Kidney (tissue), 22 donors: ENCODE results near the gene EIF2B4. TPM values are rescaled to one million over a fixed set of nuclear protein-coding genes. Genes with fewer than 3 reads are reported as not detected.
A peak's percentile ranks its signal among the peaks of the same experiment; 100 is the strongest.

Experiments used
- DNase-seq, 5 donors: peaks; one replicate each; pipeline ENCODE4 v3.0.0-alpha.2; 2013 to 2020
- FAIRE-seq: peaks from 2 replicates; lab custom pipeline; 2012; peaks lifted over from hg19 to GRCh38; lab: Jason Lieb, UNC
- H3K27ac ChIP-seq, 2 donors: one replicate each; pipeline ENCODE4 v1.7.0; 2013; ENCODE audit warnings: low read depth in 2 of 2, low read length in 2 of 2, inconsistent platforms in 1 of 2
- H3K27me3 ChIP-seq: one replicate; pipeline ENCODE4 v1.7.1; 2013; ENCODE audit warnings: low read length, inconsistent platforms; ENCODE audit not compliant: control insufficient read depth, insufficient read depth
- H3K36me3 ChIP-seq, 3 donors: one replicate each; pipeline versions ENCODE4 v1.7.0 to v1.7.1; 2013; ENCODE audit warnings: low read length in 3 of 3, control low read depth in 1 of 3, inconsistent platforms in 1 of 3; ENCODE audit not compliant: insufficient read depth in 3 of 3, control insufficient read depth in 2 of 3
- H3K4me1 ChIP-seq, 3 donors: one replicate each; pipeline versions ENCODE4 v1.7.0 to v1.7.1; 2013; ENCODE audit warnings: low read length in 3 of 3, inconsistent platforms in 1 of 3, low read depth in 1 of 3; ENCODE audit not compliant: control insufficient read depth in 2 of 3, insufficient read depth in 2 of 3
- H3K4me3 ChIP-seq, 3 donors: one replicate each; pipeline versions ENCODE4 v1.7.0 to v1.8.1; 2013; ENCODE audit warnings: low read length in 3 of 3, control low read depth in 1 of 3, inconsistent platforms in 1 of 3
- H3K9ac ChIP-seq, 3 donors: one replicate each; pipeline versions ENCODE4 v1.7.0 to v1.7.1; 2013; ENCODE audit warnings: low read length in 3 of 3, control low read depth in 1 of 3, inconsistent platforms in 1 of 3
- H3K9me3 ChIP-seq, 3 donors: one replicate each; pipeline versions ENCODE4 v1.7.0 to v1.7.1; 2013; ENCODE audit warnings: low read length in 3 of 3, control low read depth in 1 of 3, inconsistent platforms in 1 of 3; ENCODE audit not compliant: control insufficient read depth in 2 of 3, insufficient read depth in 1 of 3
- CTCF ChIP-seq: IDR thresholded peaks from 3 replicates; pipeline ENCODE4 v1.5.1; 2012; ENCODE audit warnings: mild to moderate bottlenecking, moderate library complexity, borderline replicate concordance; ENCODE audit not compliant: insufficient read depth; ENCODE audit errors: extremely low read depth
- intact Hi-C: fragments of 100-400 bp; cut with DNase I; formaldehyde crosslinking; loops from one replicate; pipeline ENCODE4 v1.11.1; 2022
- long read RNA-seq, 10 donors: library from polyadenylated mRNA in 1 of 10; unstranded in 1 of 10; transcript quantifications; one replicate each; pipeline ENCODE4 v2.0.0 and lab custom pipeline, GENCODE V29; 2021 to 2026
- polyA plus RNA-seq: library from polyadenylated mRNA; stranded (reverse); fragments of 350-450 nt; fragmentation: Illumina TruSeq; extraction: RNeasy Lipid Tissue Mini Kit (QIAGEN cat#74804); gene quantifications from one replicate; pipeline ENCODE4 v1.2.3, GENCODE V29; 2014; ENCODE audit warnings: low read depth, low replicate concordance; ENCODE audit not compliant: insufficient read depth
- total RNA-seq: library from RNA; stranded (reverse); fragmentation: NEBNext Ultra II Directional; extraction: Animal tissue kit (Norgen Biotek cat#: 25700); gene quantifications from one replicate; pipeline ENCODE4 v1.2.1, GENCODE V29; 2021
- donor health status: control.
- donor health status: control.
- donor health status: control.
- donor health status: control.
- donor health status: control.
- donor health status: DM: yes; HTN: yes; CAD: no.
- donor health status: Normal renal cell carcinoma (clear cell type).

The EIF2B4 gene
- total RNA-seq (35.8 TPM), polyA plus RNA-seq (49.6 TPM)
- long read RNA-seq, donor 1, transcript EIF2B4-209 (2 exons, 607 nt), result major isoform, 9 of 11 reads
- long read RNA-seq, donor 1, partial matches to known transcripts, result 0 of 11 reads
- long read RNA-seq, donor 1, other reads (novel, unspliced or antisense), result 0 of 11 reads
- long read RNA-seq, donor 2, partial matches to known transcripts, result 0 of 9 reads
- long read RNA-seq, donor 2, other reads (novel, unspliced or antisense), result 0 of 9 reads
- long read RNA-seq, donor 3, transcript EIF2B4-209 (2 exons, 607 nt), result minor isoform, 6 of 169 reads
- long read RNA-seq, donor 3, transcript EIF2B4-201 (13 exons, 1,792 nt), result major isoform, 7 of 169 reads
- long read RNA-seq, donor 3, partial matches to known transcripts, result 151 of 169 reads
- long read RNA-seq, donor 3, other reads (novel, unspliced or antisense), result 0 of 169 reads
- long read RNA-seq, donor 4, transcript EIF2B4-201 (13 exons, 1,792 nt), result major isoform, 6 of 11 reads
- long read RNA-seq, donor 4, partial matches to known transcripts, result 0 of 11 reads
- long read RNA-seq, donor 4, other reads (novel, unspliced or antisense), result 0 of 11 reads
- long read RNA-seq, donor 5, partial matches to known transcripts, result 0 of 2 reads
- long read RNA-seq, donor 5, other reads (novel, unspliced or antisense), result 0 of 2 reads
- long read RNA-seq, donor 6, transcript EIF2B4-209 (2 exons, 607 nt), result major isoform, 13 of 21 reads
- long read RNA-seq, donor 6, transcript EIF2B4-201 (13 exons, 1,792 nt), result minor isoform, 5 of 21 reads
- long read RNA-seq, donor 6, partial matches to known transcripts, result 0 of 21 reads
- long read RNA-seq, donor 6, other reads (novel, unspliced or antisense), result 0 of 21 reads
- long read RNA-seq, donor 7, transcript EIF2B4-205 (13 exons, 1,608 nt), result minor isoform, 10 of 52 reads
- long read RNA-seq, donor 7, transcript EIF2B4-201 (13 exons, 1,792 nt), result major isoform, 17 of 52 reads
- long read RNA-seq, donor 7, partial matches to known transcripts, result 4 of 52 reads
- long read RNA-seq, donor 7, other reads (novel, unspliced or antisense), result 18 of 52 reads
- long read RNA-seq, donor 8, transcript EIF2B4-209 (2 exons, 607 nt), result major isoform, 6 of 163 reads
- long read RNA-seq, donor 8, partial matches to known transcripts, result 150 of 163 reads
- long read RNA-seq, donor 8, other reads (novel, unspliced or antisense), result 0 of 163 reads
- long read RNA-seq, donor 9, transcript EIF2B4-209 (2 exons, 607 nt), result major isoform, 5 of 7 reads
- long read RNA-seq, donor 9, partial matches to known transcripts, result 0 of 7 reads
- long read RNA-seq, donor 9, other reads (novel, unspliced or antisense), result 0 of 7 reads
- long read RNA-seq, donor 10, transcript EIF2B4-209 (2 exons, 607 nt), result major isoform, 5 of 18 reads
- long read RNA-seq, donor 10, partial matches to known transcripts, result 6 of 18 reads
- long read RNA-seq, donor 10, other reads (novel, unspliced or antisense), result 0 of 18 reads

- DNase-seq, result peak; percentile 99 to 100 (median 100)
- TF ChIP-seq CTCF, result peak; percentile 79
- H3K9ac ChIP-seq, result peak within 1 kb of the TSS; percentile 63 to 92 (median 91)
- peak within 1 kb of the TSS; percentile 85 to 91 for H3K27ac ChIP-seq
- intact Hi-C loops, result no loop called here
- H3K36me3 ChIP-seq, result peaks cover 14 to 42% (median 36%) of the 10 kb centered on the region in 3 donors
- H3K27me3 ChIP-seq, result no peaks in the 10 kb centered on the region
- peak within 1 kb of the TSS; percentile 79 to 97 (median 94) for H3K4me3 ChIP-seq
- H3K4me1 ChIP-seq, result peaks cover 0 to 16% (median 15%) of the 10 kb centered on the region in 3 donors
- no peaks in the 10 kb centered on the region for H3K9me3 ChIP-seq
- peak; percentile 27 for FAIRE-seq
These were observed at the start of gene EIF2B4, which contains the start of gene SNX17 for GRCh38 chr2:27370026-27370815. Gene EIF2B4, minus strand, starts transcription at chr2:27370338. Its CDS starts 24 bp downstream, at chr2:27370314. Gene SNX17, plus strand, starts transcription at chr2:27370616. Its CDS starts 128 bp downstream, at chr2:27370744.

GRCh38 chr2:27416151-27416550 lies 46.0 kb upstream of the EIF2B4 start:
- no peak for DNase-seq
- H3K9me3 ChIP-seq, result no peaks in the 10 kb centered on the region

More at GRCh38 chr2:27416151-27416550, 46.0 kb upstream of the EIF2B4 start:
- H3K27ac ChIP-seq, result no peak overlapping the region
- FAIRE-seq, result no peak
- intact Hi-C loops, result no loop called here
- no peak for TF ChIP-seq CTCF
- H3K27me3 ChIP-seq, result no peaks in the 10 kb centered on the region
- H3K4me1 ChIP-seq, result no peaks in the 10 kb centered on the region
- no peaks in the 10 kb centered on the region for H3K36me3 ChIP-seq
- H3K9ac ChIP-seq, result no peak overlapping the region
- H3K4me3 ChIP-seq, result no peak overlapping the region
